ENCODE measurements around the gene MLN.

MLN gene

GRCh38 chr6:33751771-33752645 lies 51.8 kb downstream of the MLN start:
- no peak for DNase-seq

GRCh38 chr6:33750244-33750991 lies 53.4 kb downstream of the MLN start:
- DNase-seq = no peak

- no peak for DNase-seq
Observed at GRCh38 chr6:33749401-33749800, 54.4 kb downstream of the MLN start.

- DNase-seq = no peak
Observed at GRCh38 chr6:33748841-33749240, 55.0 kb downstream of the MLN start.

DNA sequence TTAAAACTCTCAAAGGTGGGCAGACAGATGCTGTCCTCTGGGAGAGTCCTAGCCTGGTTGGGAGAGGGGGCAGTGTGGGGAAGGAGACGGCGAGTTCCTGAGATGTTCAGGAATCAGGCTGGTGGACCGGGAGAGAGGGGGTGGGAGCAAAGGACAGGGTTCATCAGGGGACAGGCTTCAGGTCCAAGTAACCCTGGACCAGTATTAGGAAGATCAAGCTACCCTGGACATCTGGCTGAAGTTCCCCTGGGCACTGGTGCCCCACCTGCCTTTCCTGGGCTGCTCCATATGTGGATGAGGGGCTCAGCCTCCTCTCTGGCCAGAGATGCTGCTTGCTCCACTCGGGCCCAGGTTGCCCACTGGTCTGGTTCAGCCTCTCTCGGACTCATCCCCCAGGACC lies 56.0 kb downstream of the MLN start:
- no peak for DNase-seq

- DNase-seq = no peak
Observed at GRCh38 chr6:33746651-33747100, 57.1 kb downstream of the MLN start, which contains the start of gene IP6K3. Gene IP6K3 (minus strand): TSS chr6:33746905. CDS start chr6:33735476, 11,429 bp downstream.

- no peak for DNase-seq
Observed at GRCh38 chr6:33746036-33746600, 57.7 kb downstream of the MLN start.

DNA sequence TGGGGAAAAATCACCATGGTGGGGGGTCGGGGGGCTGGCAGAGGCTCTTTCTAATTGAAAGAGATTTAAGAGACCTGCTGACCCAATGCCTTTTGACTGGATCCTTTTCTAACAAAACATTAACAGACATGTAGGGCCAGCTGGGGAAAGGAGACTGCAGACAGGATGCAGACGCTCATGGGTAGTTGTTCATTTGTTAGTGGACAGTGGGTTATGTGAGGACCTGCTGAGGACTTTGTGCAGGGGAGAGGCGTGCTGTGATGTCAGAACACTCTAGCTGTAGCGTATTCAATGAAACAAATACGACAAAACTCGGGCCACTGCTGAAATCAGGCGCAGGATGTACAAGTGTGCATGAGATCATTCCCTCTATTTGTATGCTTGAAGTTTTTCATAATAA lies 58.3 kb downstream of the MLN start:
- no peak for DNase-seq

GRCh38 chr6:33744895-33745546 lies 58.8 kb downstream of the MLN start:
- DNase-seq = no peak
